Common myeloid progenitor, CD34-positive (primary cell): Measurements from ENCODE around the gene PLEKHA8.

Experiments
- CTCF ChIA-PET: fragments of 350-600 bp; sonication (Branson Sonifier 250); formaldehyde crosslinking; loops from one replicate; lab custom pipeline; 2021; ENCODE audit warnings: antibody characterized with exemption; lab: Charles Lee
- POLR2A ChIA-PET: fragments of 350-600 bp; sonication (Branson Sonifier 250); formaldehyde crosslinking; loops from one replicate; lab custom pipeline; 2021; ENCODE audit warnings: antibody characterized with exemption; lab: Charles Lee
- DNase-seq, 3 donors: peaks; one replicate each; pipeline versions ENCODE4 v3.0.0 to v3.0.0-alpha.2; 2013
- H3K27ac ChIP-seq, 2 experiments: 1 replicate in 1 of 2; 2 replicates in 1 of 2; pipeline ENCODE4 v1.7.0; 2013; ENCODE audit warnings: inconsistent platforms in 2 of 2, low read length in 2 of 2, mild to moderate bottlenecking in 2 of 2, low read depth in 1 of 2, moderate library complexity in 1 of 2; ENCODE audit not compliant: severe bottlenecking in 2 of 2, insufficient read depth in 1 of 2, poor library complexity in 1 of 2
- H3K27me3 ChIP-seq, 5 experiments: replicated peaks in 2 of 5; 1 replicate in 3 of 5; 2 replicates in 2 of 5; pipeline versions ENCODE4 v1.6.1 to v1.7.0; 2013; ENCODE audit warnings: low read length in 4 of 5, mild to moderate bottlenecking in 2 of 5, moderate library complexity in 2 of 5, inconsistent platforms in 1 of 5; ENCODE audit not compliant: insufficient read depth in 5 of 5, control insufficient read depth in 4 of 5
- H3K36me3 ChIP-seq, 4 experiments: 1 replicate in 2 of 4; 2 replicates in 2 of 4; pipeline versions ENCODE4 v1.6.1 to v1.7.0; 2013; ENCODE audit warnings: low read length in 3 of 4, control low read depth in 1 of 4, mild to moderate bottlenecking in 1 of 4; ENCODE audit not compliant: control insufficient read depth in 4 of 4, insufficient read depth in 4 of 4
- H3K4me1 ChIP-seq, 4 experiments: 1 replicate in 3 of 4; 2 replicates in 1 of 4; pipeline versions ENCODE4 v1.6.1 to v1.7.1; 2013; ENCODE audit warnings: low read length in 3 of 4, mild to moderate bottlenecking in 3 of 4, control low read depth in 1 of 4, inconsistent platforms in 1 of 4, moderate library complexity in 1 of 4; ENCODE audit not compliant: control insufficient read depth in 4 of 4, insufficient read depth in 4 of 4; ENCODE audit errors: control extremely low read depth in 1 of 4
- H3K4me3 ChIP-seq, 7 experiments: 1 replicate in 4 of 7; 2 replicates in 3 of 7; pipeline versions ENCODE4 v1.5.1 to v1.7.0; 2013; ENCODE audit warnings: mild to moderate bottlenecking in 7 of 7, low read length in 6 of 7, moderate library complexity in 6 of 7, inconsistent platforms in 2 of 7, low read depth in 2 of 7, control low read depth in 1 of 7; ENCODE audit not compliant: insufficient read depth in 4 of 7, control insufficient read depth in 1 of 7; ENCODE audit errors: extremely low read depth in 1 of 7
- H3K9me3 ChIP-seq, 5 experiments: 1 replicate in 4 of 5; 2 replicates in 1 of 5; pipeline versions ENCODE4 v1.6.1 to v1.7.1; 2013; ENCODE audit warnings: low read length in 4 of 5, mild to moderate bottlenecking in 2 of 5, inconsistent platforms in 1 of 5, low read depth in 1 of 5, moderate library complexity in 1 of 5; ENCODE audit not compliant: control insufficient read depth in 4 of 5, insufficient read depth in 2 of 5; ENCODE audit errors: control extremely low read depth in 1 of 5
- WGBS: methylation state at CpG from one replicate; pipeline ENCODE4 v1.1.5; 2013; ENCODE audit not compliant: insufficient coverage; 5-methylcytosine and 5-hydroxymethylcytosine counted together

Gene PLEKHA8

DNA sequence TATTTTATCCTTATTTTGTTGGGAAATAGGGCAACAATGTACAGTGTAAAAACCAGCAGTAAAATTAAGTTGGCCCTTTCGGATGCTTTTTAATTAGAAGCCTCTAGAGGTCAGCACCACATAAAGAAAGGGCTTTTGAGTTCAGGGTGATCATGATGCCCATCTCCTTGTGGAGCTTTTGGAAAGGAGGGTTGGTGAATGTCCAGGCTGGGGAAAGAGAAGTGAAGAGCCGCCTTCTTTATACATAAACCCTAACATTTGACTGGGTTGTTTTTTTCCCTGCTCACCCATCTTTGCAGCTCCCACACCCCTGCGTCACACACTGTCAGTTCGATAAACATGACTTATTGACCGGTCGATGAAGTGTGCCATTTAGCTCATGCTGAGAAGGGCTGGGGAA, 136.4 kb downstream of the PLEKHA8 start:
- peak; percentile 41 to 63 (median 57) for DNase-seq
- peaks cover 0 to 41% (median 11%) of the 10 kb centered on the region in 4 experiments for H3K36me3 ChIP-seq
- H3K4me3 ChIP-seq = no peak overlapping the region
- ChIA-PET CTCF (interaction anchor here (0.7 to 1.4 kb wide), 12 partner anchors 10 to 400 kb away, joined by 3 to 11 read pairs (median 4); partner anchors contain the start of genes MTURN and NOD1), POLR2A (interaction anchor here (0.7 to 1.0 kb wide), 2 partner anchors 12 to 18 kb away, joined by 3 to 4 read pairs; no protein-coding TSS in a partner anchor)
- peaks cover 39 to 54% (median 47%) of the 10 kb centered on the region in 4 experiments for H3K4me1 ChIP-seq
- H3K27ac ChIP-seq = no peak overlapping the region
- 88% methylated on average over 6 of the region's 6 CpGs for WGBS
- H3K9me3 ChIP-seq = no peaks in the 10 kb centered on the region
- no peaks in the 10 kb centered on the region for H3K27me3 ChIP-seq

DNA sequence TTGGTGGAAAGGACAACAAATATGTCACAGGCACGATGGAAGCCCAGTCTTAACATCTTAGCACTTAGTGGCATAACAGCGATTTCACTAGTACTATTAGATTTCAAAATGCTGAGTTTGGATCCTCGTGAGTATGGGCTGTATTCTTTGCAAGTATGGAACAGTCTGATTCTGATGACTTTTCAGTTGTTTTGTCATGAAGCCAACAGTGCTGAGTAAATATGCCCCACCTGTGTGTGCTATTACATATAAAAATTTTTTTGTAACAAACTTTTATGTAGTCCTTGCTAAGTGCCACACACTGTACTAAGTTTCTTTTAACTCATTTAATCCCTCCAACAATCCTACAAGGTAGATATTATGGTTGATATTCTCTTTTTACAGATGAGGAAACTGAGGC, 137.4 kb downstream of the PLEKHA8 start:
- Histone ChIP-seq H3K27ac (no peak overlapping the region), H3K4me3 (no peak overlapping the region), H3K36me3 (peaks cover 0 to 38% (median 11%) of the 10 kb centered on the region in 4 experiments), H3K4me1 (peaks cover 32 to 44% (median 37%) of the 10 kb centered on the region in 4 experiments), H3K9me3 (no peaks in the 10 kb centered on the region), H3K27me3 (no peaks in the 10 kb centered on the region)
- no peak for DNase-seq
- CTCF ChIA-PET = interaction anchor here (0.5 to 1.5 kb wide), 3 partner anchors 13 to 91 kb away, joined by 3 to 5 read pairs (median 3); no protein-coding TSS in a partner anchor
- 100% methylated on average over 3 of the region's 3 CpGs for WGBS
- POLR2A ChIA-PET = no interaction called here

DNA sequence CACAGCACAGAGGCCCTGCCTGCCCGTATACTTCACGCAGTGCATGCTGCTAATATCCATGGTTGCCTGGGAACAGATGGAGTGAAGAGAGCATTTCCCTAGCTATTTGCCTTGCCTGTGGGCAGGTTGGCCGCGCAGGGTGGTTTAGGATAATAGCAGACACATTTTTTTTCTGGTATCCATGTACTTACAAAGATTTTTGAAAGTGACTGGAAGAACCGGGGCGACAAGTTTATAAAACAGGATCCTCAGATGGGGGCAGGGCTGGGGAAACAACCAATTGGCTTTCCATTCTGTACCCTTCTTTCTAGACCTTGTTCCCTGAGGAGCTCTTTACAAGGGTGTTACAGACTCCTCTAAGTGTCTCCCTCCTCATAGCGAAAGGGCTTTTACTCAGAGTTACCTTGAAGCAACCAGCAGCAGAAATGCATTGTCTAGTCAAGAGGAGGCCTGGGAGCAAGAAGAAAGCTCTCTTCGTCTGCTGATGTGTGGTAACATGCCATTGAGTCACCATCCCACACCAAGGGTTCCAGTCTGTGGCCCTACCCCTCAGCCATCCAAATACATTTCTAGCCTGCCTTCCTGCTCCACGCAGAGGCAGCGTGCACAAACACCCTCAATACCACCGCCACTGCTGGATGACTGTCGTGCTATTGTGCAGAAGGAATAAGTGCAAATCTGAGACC, 138.1 kb downstream of the PLEKHA8 start:
- no peak overlapping the region for H3K27ac ChIP-seq
- H3K9me3 ChIP-seq = no peaks in the 10 kb centered on the region
- ChIA-PET POLR2A (no interaction called here), CTCF (interaction anchor here (0.5 to 1.5 kb wide), 5 partner anchors 10 to 358 kb away, joined by 3 to 5 read pairs (median 3); no protein-coding TSS in a partner anchor)
- no peak overlapping the region for H3K4me3 ChIP-seq
- peaks cover 26 to 37% (median 30%) of the 10 kb centered on the region in 4 experiments for H3K4me1 ChIP-seq
- 94% methylated on average over 11 of the region's 12 CpGs for WGBS
- H3K36me3 ChIP-seq = peaks cover 0 to 31% (median 11%) of the 10 kb centered on the region in 4 experiments
- H3K27me3 ChIP-seq = no peaks in the 10 kb centered on the region
- DNase-seq = no peak

DNA sequence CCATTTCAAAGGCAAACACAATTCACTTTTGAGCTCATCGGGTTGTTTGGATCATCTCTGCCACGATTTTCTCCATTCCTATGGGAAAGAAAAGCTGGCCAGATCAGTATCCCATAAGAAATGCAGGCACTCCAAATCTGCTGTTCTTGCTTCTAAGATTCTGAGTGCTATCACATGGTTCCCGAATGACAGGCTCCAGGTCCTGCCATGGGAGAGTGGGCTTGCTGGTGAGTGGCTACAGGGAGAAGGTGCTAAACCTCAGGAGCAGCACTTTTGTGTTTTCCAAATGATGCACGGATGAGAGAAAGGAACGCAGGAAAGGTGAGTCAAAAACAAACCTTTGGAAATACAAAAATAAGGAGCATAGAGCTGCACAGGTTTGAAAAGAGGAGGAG, 138.6 kb downstream of the PLEKHA8 start:
- Histone ChIP-seq H3K27me3 (no peaks in the 10 kb centered on the region), H3K9me3 (no peaks in the 10 kb centered on the region), H3K36me3 (peaks cover 0 to 31% (median 11%) of the 10 kb centered on the region in 4 experiments), H3K4me3 (no peak overlapping the region), H3K4me1 (peaks cover 22 to 31% (median 24%) of the 10 kb centered on the region in 4 experiments), H3K27ac (no peak overlapping the region)
- POLR2A ChIA-PET = no interaction called here
- DNase-seq = no peak
- WGBS = 99% methylated on average over 5 of the region's 5 CpGs
- CTCF ChIA-PET = interaction anchor here (1.0 to 1.5 kb wide), 4 partner anchors 9 to 358 kb away, joined by 3 to 5 read pairs (median 3); no protein-coding TSS in a partner anchor

DNA sequence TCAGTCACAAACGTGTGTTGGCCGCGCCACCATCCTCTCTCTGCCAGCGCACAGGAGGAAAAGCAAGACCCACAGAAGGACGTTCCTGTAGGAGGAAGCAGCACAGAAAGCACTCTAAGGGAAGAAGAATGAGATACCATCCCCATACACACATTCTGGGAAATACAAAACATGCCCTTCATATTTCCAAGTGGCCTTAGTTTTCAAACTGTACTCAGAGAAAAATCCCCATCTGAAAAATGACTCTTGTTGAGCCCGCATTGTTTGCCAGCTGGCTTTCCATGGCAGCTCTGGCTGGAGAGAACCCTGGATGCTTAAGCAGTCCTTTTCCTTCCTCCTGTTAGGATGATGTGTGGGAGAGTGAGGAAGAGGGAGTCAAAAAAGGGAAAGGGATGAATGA, 139.7 kb downstream of the PLEKHA8 start:
- H3K4me1 ChIP-seq = peaks cover 12 to 21% (median 15%) of the 10 kb centered on the region in 4 experiments
- peaks cover 0 to 31% (median 11%) of the 10 kb centered on the region in 4 experiments for H3K36me3 ChIP-seq
- no peaks in the 10 kb centered on the region for H3K9me3 ChIP-seq
- CTCF ChIA-PET = interaction anchor here (1.2 kb wide), 1 partner anchor 24 kb away, joined by 3 read pairs; no protein-coding TSS in a partner anchor
- no peak overlapping the region for H3K27ac ChIP-seq
- H3K27me3 ChIP-seq = no peaks in the 10 kb centered on the region
- WGBS = 97% methylated on average over 4 of the region's 6 CpGs
- POLR2A ChIA-PET = no interaction called here
- H3K4me3 ChIP-seq = no peak overlapping the region
- no peak for DNase-seq

DNA sequence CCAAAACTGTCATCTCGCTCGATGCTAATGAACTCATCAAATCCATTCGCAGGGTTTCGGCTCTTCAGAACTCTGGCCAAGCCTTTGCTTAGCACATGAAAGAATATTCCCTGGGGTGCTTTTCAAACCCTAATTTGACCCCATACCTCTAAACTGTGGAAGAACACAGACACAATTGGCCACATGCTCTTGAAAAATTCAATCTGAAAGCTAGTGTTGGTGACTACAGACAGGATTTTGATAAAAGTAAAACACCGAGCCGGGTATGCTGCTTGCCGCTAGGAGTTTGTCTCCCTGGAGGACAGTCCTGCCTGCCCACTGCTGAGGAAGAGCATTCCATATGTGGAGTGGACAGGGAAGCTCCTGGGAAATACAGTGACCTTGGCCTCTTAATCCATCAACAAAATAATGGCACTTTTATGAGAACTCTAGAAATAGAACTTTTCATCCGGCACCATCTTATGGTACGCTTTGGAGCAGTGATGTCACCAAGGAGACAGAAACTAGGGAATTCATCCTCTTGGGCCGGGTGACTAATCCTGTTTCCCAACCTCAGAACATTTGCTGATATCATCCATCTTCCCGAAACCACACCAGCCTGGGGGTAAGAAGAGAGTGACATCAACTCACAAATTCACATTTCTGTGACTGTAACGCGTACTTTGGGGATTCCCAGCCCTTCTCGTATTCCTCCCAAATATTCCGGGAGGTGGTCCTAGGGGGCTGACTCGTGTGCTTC, 140.8 kb downstream of the PLEKHA8 start:
- H3K27me3 ChIP-seq = no peaks in the 10 kb centered on the region
- DNase-seq = no peak
- no peak overlapping the region for H3K27ac ChIP-seq
- 98% methylated on average over 16 of the region's 16 CpGs for WGBS
- H3K36me3 ChIP-seq = peaks cover 0 to 33% (median 11%) of the 10 kb centered on the region in 4 experiments
- ChIA-PET POLR2A (no interaction called here), CTCF (interaction anchor here (0.8 to 1.4 kb wide), 3 partner anchors 23 to 395 kb away, joined by 3 read pairs; no protein-coding TSS in a partner anchor)
- no peaks in the 10 kb centered on the region for H3K9me3 ChIP-seq
- peaks cover 3 to 10% (median 4%) of the 10 kb centered on the region in 4 experiments for H3K4me1 ChIP-seq
- H3K4me3 ChIP-seq = no peak overlapping the region
